Endothelial cell of umbilical vein (primary cell): ENCODE measurements around the gene ETS1.

Source experiments
- CTCF ChIP-seq, 2 donors: IDR thresholded peaks; 1 replicate in 1 of 2; 2 replicates in 1 of 2; pipeline ENCODE4 v1.5.1; 2011; ENCODE audit warnings: low read length in 2 of 2, mild to moderate bottlenecking in 2 of 2, moderate library complexity in 2 of 2, control low read depth in 1 of 2, inconsistent platforms in 1 of 2, low read depth in 1 of 2; ENCODE audit not compliant: insufficient read depth in 1 of 2; ENCODE audit errors: extremely low read depth in 1 of 2
- EZH2 ChIP-seq: IDR thresholded peaks from 2 replicates; pipeline ENCODE4 v1.6.1; 2012; ENCODE audit warnings: borderline replicate concordance, low read depth, mild to moderate bottlenecking, moderate library complexity, low read length, inconsistent platforms; ENCODE audit not compliant: severe bottlenecking
- GATA2 ChIP-seq: IDR thresholded peaks from 2 replicates; pipeline ENCODE4 v1.7.0; 2011; ENCODE audit warnings: low read depth, mild to moderate bottlenecking, moderate library complexity, mixed read lengths, low read length; ENCODE audit not compliant: insufficient read length, insufficient read depth
- POLR2A ChIP-seq: IDR thresholded peaks from 2 replicates; pipeline ENCODE4 v1.6.1; 2012; ENCODE audit warnings: low read depth, mild to moderate bottlenecking, control low read depth, low read length
- POLR2AphosphoS5 ChIP-seq: IDR thresholded peaks from 2 replicates; pipeline ENCODE4 v1.6.1; 2012; ENCODE audit warnings: low read depth, mild to moderate bottlenecking, control low read depth, low read length, moderate library complexity; ENCODE audit not compliant: insufficient read depth
- TF ChIP-seq, protein P1 (sequence below): IDR thresholded peaks from 2 replicates; pipeline ENCODE4 v1.6.1; 2011; ENCODE audit not compliant: insufficient read depth, insufficient read length

DNA sequence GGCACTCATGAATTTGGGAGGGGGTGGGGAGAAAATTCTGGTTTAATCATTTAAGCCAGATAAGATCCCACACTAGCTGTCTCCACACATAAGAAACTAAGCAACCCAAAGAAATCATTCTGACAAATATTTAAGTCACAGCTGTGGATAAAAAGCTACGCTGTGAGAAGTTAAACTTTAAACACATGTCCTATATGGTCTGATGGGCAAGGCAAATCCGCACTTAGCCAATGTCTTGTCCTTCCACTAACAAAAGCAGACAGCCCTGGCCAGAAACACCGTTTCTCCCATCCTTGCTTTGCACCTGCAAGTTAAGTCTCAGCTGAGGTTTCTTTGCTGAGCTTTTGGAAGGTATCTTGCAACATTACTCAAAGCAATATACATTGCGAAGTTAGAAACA is 68.0 kb downstream of the ETS1 start:
- TF ChIP-seq, protein P1, sequence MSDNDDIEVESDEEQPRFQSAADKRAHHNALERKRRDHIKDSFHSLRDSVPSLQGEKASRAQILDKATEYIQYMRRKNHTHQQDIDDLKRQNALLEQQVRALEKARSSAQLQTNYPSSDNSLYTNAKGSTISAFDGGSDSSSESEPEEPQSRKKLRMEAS = no peak
- TF ChIP-seq EZH2 (no peak), GATA2 (no peak), POLR2AphosphoS5 (no peak), CTCF (IDR thresholded peaks at IDR 0.05; ENCODE audit: extremely low read depth in 1 of 2, insufficient read depth in 1 of 2, low read depth in 1 of 2, low read length in 2 of 2) (no peak), POLR2A (no peak)
